ENCODE data around the gene ULK1.

Gene ULK1

GRCh38 chr12:131921866-131922769 is 27.7 kb downstream of the ULK1 start:
- DNase-seq, result no peak

- DNase-seq, result no peak
These were observed 28.4 kb downstream of the ULK1 start for GRCh38 chr12:131922772-131923171.

GRCh38 chr12:131923260-131923659 is 28.8 kb downstream of the ULK1 start:
- no peak for DNase-seq

GRCh38 chr12:131927110-131928079 is 33.0 kb downstream of the ULK1 start:
- DNase-seq, result peak; percentile 44

GRCh38 chr12:131928080-131928710 is 33.8 kb downstream of the ULK1 start:
- DNase-seq, result peak; percentile 62

GRCh38 chr12:131928711-131929580 is 34.5 kb downstream of the ULK1 start, which contains the start of gene PUS1:
Gene PUS1 (plus strand): TSS chr12:131929276. CDS start chr12:131929723, 447 bp downstream.
- DNase-seq, result peak; percentile 98

- peak; percentile 60 for DNase-seq
These were observed 35.4 kb downstream of the ULK1 start for GRCh38 chr12:131929581-131930456.

- DNase-seq, result no peak
These were observed 36.1 kb downstream of the ULK1 start for GRCh38 chr12:131930510-131930909.

- DNase-seq, result no peak
These were observed 39.0 kb downstream of the ULK1 start for GRCh38 chr12:131933387-131933786.

- DNase-seq, result no peak
These were observed 40.1 kb downstream of the ULK1 start for GRCh38 chr12:131934535-131934934.

GRCh38 chr12:131938082-131938481 is 43.7 kb downstream of the ULK1 start:
- DNase-seq, result no peak

GRCh38 chr12:131939007-131939406 is 44.6 kb downstream of the ULK1 start:
- no peak for DNase-seq

- no peak for DNase-seq
These were observed 45.7 kb downstream of the ULK1 start for GRCh38 chr12:131940141-131940547.

GRCh38 chr12:131941116-131941986 is 46.9 kb downstream of the ULK1 start:
- DNase-seq, result no peak

GRCh38 chr12:131941987-131942341 is 47.5 kb downstream of the ULK1 start:
- DNase-seq, result no peak

- DNase-seq, result no peak
These were observed 48.2 kb downstream of the ULK1 start for GRCh38 chr12:131942671-131943070.

GRCh38 chr12:131943389-131943788 is 49.0 kb downstream of the ULK1 start:
- DNase-seq, result no peak

GRCh38 chr12:131943876-131944275 is 49.5 kb downstream of the ULK1 start:
- no peak for DNase-seq

GRCh38 chr12:131944601-131945251 is 50.3 kb downstream of the ULK1 start:
- DNase-seq, result no peak

Measured in NCI-H69 (cell line).